MM.1S (cell line): ENCODE measurements around the gene ZNF530.

Experiments
- DNase-seq: peaks from one replicate; pipeline ENCODE4 v3.0.0-alpha.2; 2015
- H2AFZ ChIP-seq: fragments of 300-600 bp; sonication (generic); 2 replicates; pipeline ENCODE4 v1.6.0; 2016; ENCODE audit warnings: antibody characterized with exemption, low read length
- H3F3A ChIP-seq: fragments of 300-600 bp; sonication (generic); 2 replicates; pipeline ENCODE4 v1.6.1; 2016; ENCODE audit warnings: mild to moderate bottlenecking, antibody characterized with exemption, low read length, moderate library complexity, mixed read lengths; ENCODE audit not compliant: insufficient read depth
- H3K27ac ChIP-seq: fragments of 300-600 bp; sonication (generic); 2 replicates; pipeline ENCODE4 v1.5.1; 2016; ENCODE audit warnings: mild to moderate bottlenecking, low read length
- H3K27me3 ChIP-seq: fragments of 300-600 bp; sonication (generic); replicated peaks from 2 replicates; pipeline ENCODE4 v1.6.0; 2016; ENCODE audit warnings: low read length; ENCODE audit not compliant: insufficient read depth
- H3K36me3 ChIP-seq: fragments of 300-600 bp; sonication (generic); replicated peaks from 2 replicates; pipeline ENCODE4 v1.6.1; 2016; ENCODE audit warnings: mild to moderate bottlenecking, low read length, mixed read lengths; ENCODE audit not compliant: insufficient read depth
- H3K4me1 ChIP-seq: fragments of 300-600 bp; sonication (generic); 2 replicates; pipeline ENCODE4 v1.6.1; 2016; ENCODE audit warnings: low read length, mixed read lengths
- H3K4me2 ChIP-seq: fragments of 300-600 bp; sonication (generic); 2 replicates; pipeline ENCODE4 v1.6.0; 2016; ENCODE audit warnings: low read depth, low read length
- H3K4me3 ChIP-seq: fragments of 300-600 bp; sonication (generic); 2 replicates; pipeline ENCODE4 v1.5.1; 2016; ENCODE audit warnings: low read length, mixed read lengths
- H3K79me2 ChIP-seq: fragments of 300-600 bp; sonication (generic); 2 replicates; pipeline ENCODE4 v1.6.1; 2016; ENCODE audit warnings: mixed run types, low read length, mixed read lengths
- H3K9ac ChIP-seq: fragments of 300-600 bp; sonication (generic); 2 replicates; pipeline ENCODE4 v1.6.1; 2016; ENCODE audit warnings: low read length, mixed read lengths
- H3K9me2 ChIP-seq: fragments of 300-600 bp; sonication (generic); replicated peaks from 2 replicates; pipeline ENCODE4 v1.6.1; 2016; ENCODE audit warnings: mild to moderate bottlenecking, low read length, mixed read lengths; ENCODE audit not compliant: insufficient read depth
- H3K9me3 ChIP-seq: fragments of 300-600 bp; sonication (generic); replicated peaks from 2 replicates; pipeline ENCODE4 v1.6.1; 2016; ENCODE audit warnings: mild to moderate bottlenecking, low read length, mixed read lengths; ENCODE audit not compliant: insufficient read depth
- H4K20me1 ChIP-seq: fragments of 300-600 bp; sonication (generic); 2 replicates; pipeline ENCODE4 v1.6.1; 2016; ENCODE audit warnings: mild to moderate bottlenecking, low read length, moderate library complexity, mixed read lengths; ENCODE audit not compliant: insufficient read depth
- EZH2 ChIP-seq: fragments of 300-600 bp; sonication (generic); optimal IDR thresholded peaks from 2 replicates; pipeline ENCODE3; 2017; ENCODE audit warnings: low read depth, mild to moderate bottlenecking, antibody characterized with exemption, low read length, mixed read lengths
- EZH2phosphoT487 ChIP-seq: fragments of 300-600 bp; sonication (generic); IDR thresholded peaks from 2 replicates; pipeline ENCODE4 v1.6.1; 2018; ENCODE audit warnings: antibody characterized with exemption, low read length
- TF ChIP-seq, protein P1 (sequence below): fragments of 300-600 bp; sonication (generic); IDR thresholded peaks from 2 replicates; pipeline ENCODE4 v1.5.1; 2016; ENCODE audit warnings: antibody characterized with exemption, low read length, mixed read lengths

The ZNF530 gene

DNA sequence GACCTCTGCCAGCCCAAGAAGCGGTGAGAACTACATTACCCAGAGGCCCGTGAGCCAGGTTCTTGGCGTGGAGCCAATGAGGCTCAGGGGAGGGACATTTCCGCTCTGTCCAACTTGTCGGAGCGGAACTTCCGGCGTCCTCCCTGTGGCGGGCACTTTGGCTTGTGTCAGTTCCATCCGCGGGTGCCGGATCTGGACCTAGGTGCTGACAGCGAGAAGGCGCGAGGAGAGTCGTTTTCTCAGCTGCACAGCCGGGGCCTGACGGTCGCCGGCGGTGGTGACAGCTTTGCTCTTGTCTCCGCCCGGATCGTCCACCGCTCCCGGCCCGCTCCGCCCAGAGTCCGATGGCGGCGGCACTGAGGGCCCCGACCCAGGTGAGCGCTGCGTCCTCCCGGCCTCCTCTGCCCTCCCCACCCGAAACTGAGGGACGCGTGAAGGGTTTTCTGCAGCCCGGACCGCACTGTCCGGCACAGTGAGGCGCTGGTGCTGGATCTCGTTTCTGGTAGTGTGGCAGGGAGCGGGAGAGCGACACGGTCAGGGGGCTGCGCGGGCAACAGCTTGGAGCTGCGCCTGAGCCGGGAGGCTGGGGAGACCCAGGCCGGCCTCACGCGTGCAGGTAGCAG, at the start of gene ZNF530:
TSS of gene ZNF530 (plus strand) at position 125 of the 623 bp plus-strand sequence. CDS start 4,461 bp downstream, outside the sequence.
- Histone ChIP-seq H3K27me3 (no peaks in the 10 kb centered on the region), H4K20me1 (no peaks in the 10 kb centered on the region), H3K4me2 (peak within 1 kb of the TSS; percentile 58), H3K9me2 (no peaks in the 10 kb centered on the region), H2AFZ (peak within 1 kb of the TSS; percentile 94), H3K9ac (peak within 1 kb of the TSS; percentile 24; the same call in 1 of the 2 replicates), H3K4me1 (no peaks in the 10 kb centered on the region), H3K27ac (no peak within 1 kb of the TSS), H3K36me3 (no peaks in the 10 kb centered on the region), H3K9me3 (no peaks in the 10 kb centered on the region), H3K4me3 (peak within 1 kb of the TSS; percentile 93), H3F3A (no peaks in the 10 kb centered on the region), H3K79me2 (no peaks in the 10 kb centered on the region; the same call in 1 of the 2 replicates)
- peak; percentile 90 for DNase-seq
- TF ChIP-seq EZH2phosphoT487 (no peak), EZH2 (no peak)
- TF ChIP-seq, protein P1, sequence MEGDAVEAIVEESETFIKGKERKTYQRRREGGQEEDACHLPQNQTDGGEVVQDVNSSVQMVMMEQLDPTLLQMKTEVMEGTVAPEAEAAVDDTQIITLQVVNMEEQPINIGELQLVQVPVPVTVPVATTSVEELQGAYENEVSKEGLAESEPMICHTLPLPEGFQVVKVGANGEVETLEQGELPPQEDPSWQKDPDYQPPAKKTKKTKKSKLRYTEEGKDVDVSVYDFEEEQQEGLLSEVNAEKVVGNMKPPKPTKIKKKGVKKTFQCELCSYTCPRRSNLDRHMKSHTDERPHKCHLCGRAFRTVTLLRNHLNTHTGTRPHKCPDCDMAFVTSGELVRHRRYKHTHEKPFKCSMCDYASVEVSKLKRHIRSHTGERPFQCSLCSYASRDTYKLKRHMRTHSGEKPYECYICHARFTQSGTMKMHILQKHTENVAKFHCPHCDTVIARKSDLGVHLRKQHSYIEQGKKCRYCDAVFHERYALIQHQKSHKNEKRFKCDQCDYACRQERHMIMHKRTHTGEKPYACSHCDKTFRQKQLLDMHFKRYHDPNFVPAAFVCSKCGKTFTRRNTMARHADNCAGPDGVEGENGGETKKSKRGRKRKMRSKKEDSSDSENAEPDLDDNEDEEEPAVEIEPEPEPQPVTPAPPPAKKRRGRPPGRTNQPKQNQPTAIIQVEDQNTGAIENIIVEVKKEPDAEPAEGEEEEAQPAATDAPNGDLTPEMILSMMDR: no peak

DNA sequence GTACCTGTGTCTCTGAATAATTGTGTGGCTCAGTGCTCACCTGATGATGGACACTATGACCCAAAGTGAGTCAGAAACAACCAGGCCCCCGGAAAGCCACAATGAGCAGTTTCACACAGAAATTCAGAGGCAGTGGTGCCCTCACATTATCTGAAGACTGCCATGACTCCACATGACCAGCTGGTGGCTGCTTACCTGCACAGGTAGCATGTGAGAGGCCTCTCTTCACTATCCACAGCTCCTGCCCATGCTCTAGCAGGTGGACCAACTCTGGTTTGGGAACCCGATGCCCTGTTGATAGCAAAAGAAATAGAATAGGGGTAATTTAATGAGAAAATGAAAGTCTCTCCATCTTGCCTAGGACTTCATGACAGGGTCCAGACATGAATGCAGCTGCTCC, 47.3 kb upstream of the ZNF530 start:
- H3K4me2 ChIP-seq: no peak overlapping the region
- no peaks in the 10 kb centered on the region for H3K79me2 ChIP-seq
- TF ChIP-seq, protein P1: no peak
- no peaks in the 10 kb centered on the region for H3F3A ChIP-seq
- H3K27me3 ChIP-seq: no peaks in the 10 kb centered on the region
- peaks cover 28% of the 10 kb centered on the region for H3K36me3 ChIP-seq
- DNase-seq: no peak
- H3K27ac ChIP-seq: no peak overlapping the region
- no peak overlapping the region for H3K4me3 ChIP-seq
- H4K20me1 ChIP-seq: no peaks in the 10 kb centered on the region
- no peaks in the 10 kb centered on the region for H3K9me2 ChIP-seq
- H2AFZ ChIP-seq: no peak overlapping the region
- no peaks in the 10 kb centered on the region for H3K4me1 ChIP-seq
- H3K9me3 ChIP-seq: no peaks in the 10 kb centered on the region
- no peak overlapping the region for H3K9ac ChIP-seq

GRCh38 chr19:57557659-57558058, 42.0 kb upstream of the ZNF530 start:
- no peaks in the 10 kb centered on the region for H3K4me1 ChIP-seq
- H2AFZ ChIP-seq: no peak overlapping the region
- peaks cover 16% of the 10 kb centered on the region for H3K79me2 ChIP-seq
- no peaks in the 10 kb centered on the region for H4K20me1 ChIP-seq
- H3K4me3 ChIP-seq: no peak overlapping the region
- H3K9me2 ChIP-seq: no peaks in the 10 kb centered on the region
- TF ChIP-seq, protein P1: no peak
- TF ChIP-seq EZH2phosphoT487 (no peak), EZH2 (no peak)
- no peak overlapping the region for H3K9ac ChIP-seq
- peaks cover 8% of the 10 kb centered on the region for H3K36me3 ChIP-seq
- H3F3A ChIP-seq: peaks cover 5% of the 10 kb centered on the region; the same call in 1 of the 2 replicates
- H3K27ac ChIP-seq: no peak overlapping the region
- H3K9me3 ChIP-seq: no peaks in the 10 kb centered on the region
- H3K4me2 ChIP-seq: no peak overlapping the region
- DNase-seq: no peak
- H3K27me3 ChIP-seq: no peaks in the 10 kb centered on the region; the same call in 1 of the 2 replicates
